Stomach (tissue), 4 donors: ENCODE measurements around the gene BACH1.

ENCODE experiments used
- CTCF ChIP-seq, 7 experiments: fragments of 450-650 bp in 4 of 7; fragments of 200-600 bp in 3 of 7; sonication (generic) in 3 of 7; IDR thresholded peaks; one replicate each; pipeline ENCODE4 v1.5.1; 2016 to 2019; ENCODE audit warnings: antibody characterized with exemption in 7 of 7, control low read depth in 2 of 7, mild to moderate bottlenecking in 1 of 7
- POLR2A ChIP-seq, 4 donors: fragments of 450-650 bp; IDR thresholded peaks; one replicate each; pipeline ENCODE4 v1.6.1; 2016; ENCODE audit warnings: antibody characterized with exemption in 4 of 4, control low read depth in 2 of 4, mild to moderate bottlenecking in 1 of 4, moderate library complexity in 1 of 4

GRCh38 chr21:29382030-29382654, 83.4 kb downstream of the BACH1 start:
- TF ChIP-seq POLR2A (IDR thresholded peaks at IDR 0.05), result no peak
- TF ChIP-seq CTCF (IDR thresholded peaks at IDR 0.05), result no peak
